ENCODE measurements around the gene NT5DC2.
A peak's percentile ranks its signal among the peaks of the same experiment; 100 is the strongest.

DNA sequence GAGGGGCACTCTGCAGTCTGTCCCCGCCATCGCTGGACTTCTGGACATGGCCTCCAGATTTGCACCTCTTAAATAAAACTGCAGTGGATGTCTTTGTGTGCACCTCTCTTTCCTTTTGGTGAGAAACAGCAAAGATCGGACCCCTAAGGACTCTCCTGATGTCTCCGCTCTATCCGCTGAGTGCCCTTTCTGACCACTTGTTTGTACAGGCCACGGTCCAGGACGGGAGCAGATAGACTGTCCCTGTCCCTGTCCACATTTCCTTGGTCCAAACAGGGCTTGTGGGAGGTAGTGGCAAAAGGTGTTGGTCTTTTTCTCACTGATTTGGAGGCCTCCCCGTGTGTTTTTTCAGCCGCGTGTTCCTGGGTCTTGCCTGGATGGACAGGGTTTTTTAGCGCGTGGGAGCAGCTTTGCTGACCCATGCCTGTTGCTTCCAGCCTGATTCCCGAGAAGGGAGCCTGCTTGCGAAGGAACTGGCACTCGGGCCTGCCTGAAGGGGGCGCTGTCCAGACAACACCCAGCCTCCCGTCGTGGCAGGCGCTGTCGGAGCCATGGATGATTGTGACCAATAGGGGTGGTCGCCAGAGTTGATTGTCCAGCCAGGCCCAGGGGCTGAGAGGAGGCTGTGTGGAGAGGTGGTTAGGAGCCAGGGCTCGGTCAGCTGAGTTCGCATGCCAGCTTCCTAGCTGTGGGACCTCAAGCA, 51.7 kb downstream of the NT5DC2 start:
- TF ChIP-seq, protein P1, sequence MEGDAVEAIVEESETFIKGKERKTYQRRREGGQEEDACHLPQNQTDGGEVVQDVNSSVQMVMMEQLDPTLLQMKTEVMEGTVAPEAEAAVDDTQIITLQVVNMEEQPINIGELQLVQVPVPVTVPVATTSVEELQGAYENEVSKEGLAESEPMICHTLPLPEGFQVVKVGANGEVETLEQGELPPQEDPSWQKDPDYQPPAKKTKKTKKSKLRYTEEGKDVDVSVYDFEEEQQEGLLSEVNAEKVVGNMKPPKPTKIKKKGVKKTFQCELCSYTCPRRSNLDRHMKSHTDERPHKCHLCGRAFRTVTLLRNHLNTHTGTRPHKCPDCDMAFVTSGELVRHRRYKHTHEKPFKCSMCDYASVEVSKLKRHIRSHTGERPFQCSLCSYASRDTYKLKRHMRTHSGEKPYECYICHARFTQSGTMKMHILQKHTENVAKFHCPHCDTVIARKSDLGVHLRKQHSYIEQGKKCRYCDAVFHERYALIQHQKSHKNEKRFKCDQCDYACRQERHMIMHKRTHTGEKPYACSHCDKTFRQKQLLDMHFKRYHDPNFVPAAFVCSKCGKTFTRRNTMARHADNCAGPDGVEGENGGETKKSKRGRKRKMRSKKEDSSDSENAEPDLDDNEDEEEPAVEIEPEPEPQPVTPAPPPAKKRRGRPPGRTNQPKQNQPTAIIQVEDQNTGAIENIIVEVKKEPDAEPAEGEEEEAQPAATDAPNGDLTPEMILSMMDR (IDR thresholded peaks at IDR 0.05; ENCODE audit: control extremely low read depth in 1 of 3, insufficient read depth in 1 of 3, low read depth in 1 of 3, low read length in 3 of 3): peak in 2 of 3 experiments; percentile 82 to 98; a peak in 3 of 4 replicates
- 0 out of 2 replicates have a peak, but pooled peaks have one; percentile 21 for TF ChIP-seq POLR2AphosphoS5 (IDR thresholded peaks at IDR 0.05; ENCODE audit: low read depth, low read length)
- TF ChIP-seq RNF2 (IDR thresholded peaks at IDR 0.05; ENCODE audit: borderline replicate concordance, low read depth, low read length, missing control alignments, poor library complexity, severe bottlenecking): no peak
- no peak for TF ChIP-seq JUN (IDR thresholded peaks at IDR 0.05; ENCODE audit: low read depth, low read length)
- no peak for TF ChIP-seq HDAC2 (IDR thresholded peaks at IDR 0.05; ENCODE audit: borderline replicate concordance in 1 of 2, low read depth in 2 of 2, low read length in 2 of 2)
